SK-N-SH treated with all-trans-retinoic acid at 6 μM for 48 hours (cell line): ENCODE results near the gene CTF1.
A peak's percentile ranks its signal among the peaks of the same experiment; 100 is the strongest.

Experiments used
- ATAC-seq: fragments of 200-7000 bp; cut with Tn5 transposase; 3 replicates; pipeline ENCODE4 v1.9.1; 2020; ENCODE audit warnings: mild to moderate bottlenecking, moderate library complexity
- ARNTL ChIP-seq: fragments of 450-650 bp; formaldehyde crosslinking; IDR thresholded peaks from 2 replicates; pipeline ENCODE4 v1.5.0; 2020; ENCODE audit warnings: low read depth, mild to moderate bottlenecking, moderate library complexity, borderline replicate concordance
- BACH2 ChIP-seq: fragments of 250-450 bp; sonication (Bioruptor Pico); IDR thresholded peaks from 2 replicates; pipeline ENCODE4 v1.9.0; 2021; ENCODE audit warnings: mild to moderate bottlenecking, borderline replicate concordance
- CREB5 ChIP-seq: fragments of 250-450 bp; sonication (Bioruptor Pico); IDR thresholded peaks from 2 replicates; pipeline ENCODE4 v1.5.1; 2020; ENCODE audit warnings: low read depth, mild to moderate bottlenecking, moderate library complexity
- CSDC2 ChIP-seq: fragments of 250-450 bp; sonication (Bioruptor Pico); IDR thresholded peaks from 2 replicates; pipeline ENCODE4 v1.5.0; 2020; ENCODE audit warnings: mild to moderate bottlenecking, moderate library complexity
- CSRNP3 ChIP-seq: fragments of 250-450 bp; sonication (Bioruptor Pico); IDR thresholded peaks from 2 replicates; pipeline ENCODE4 v1.5.1; 2021; ENCODE audit warnings: mild to moderate bottlenecking, moderate library complexity
- GLIS3 ChIP-seq: fragments of 250-450 bp; sonication (Bioruptor Pico); IDR thresholded peaks from 2 replicates; pipeline ENCODE4 v1.5.0; 2020; ENCODE audit warnings: mild to moderate bottlenecking, moderate library complexity
- ISL1 ChIP-seq: fragments of 250-450 bp; sonication (Bioruptor Pico); IDR thresholded peaks from 2 replicates; pipeline ENCODE4 v2.1.2; 2022; ENCODE audit warnings: mild to moderate bottlenecking, moderate library complexity
- OSR1 ChIP-seq: fragments of 250-450 bp; sonication (Bioruptor Pico); IDR thresholded peaks from 2 replicates; pipeline ENCODE4 v1.8.0; 2022; ENCODE audit warnings: moderate library complexity, mild to moderate bottlenecking, inconsistent platforms
- PATZ1 ChIP-seq: fragments of 250-450 bp; sonication (Bioruptor Pico); IDR thresholded peaks from 2 replicates; pipeline ENCODE4 v1.8.0; 2020; ENCODE audit warnings: mild to moderate bottlenecking, moderate library complexity, borderline replicate concordance
- POU6F1 ChIP-seq: fragments of 250-450 bp; sonication (Bioruptor Pico); IDR thresholded peaks from 2 replicates; pipeline ENCODE4 v1.8.0; 2021; ENCODE audit warnings: low read depth, mild to moderate bottlenecking, moderate library complexity, borderline replicate concordance
- PPARA ChIP-seq: fragments of 250-450 bp; sonication (Bioruptor Pico); IDR thresholded peaks from 2 replicates; pipeline ENCODE4 v1.5.0; 2020; ENCODE audit warnings: mild to moderate bottlenecking, borderline replicate concordance
- SNAI2 ChIP-seq: fragments of 250-450 bp; sonication (Bioruptor Pico); IDR thresholded peaks from 2 replicates; pipeline ENCODE4 v1.5.0; 2020; ENCODE audit warnings: mild to moderate bottlenecking, moderate library complexity
- TCF4 ChIP-seq: fragments of 250-450 bp; sonication (Bioruptor Pico); IDR thresholded peaks from 2 replicates; pipeline ENCODE4 v1.8.0; 2021; ENCODE audit warnings: mild to moderate bottlenecking, moderate library complexity, borderline replicate concordance
- TOX ChIP-seq: fragments of 250-450 bp; sonication (Bioruptor Pico); IDR thresholded peaks from 2 replicates; pipeline ENCODE4 v1.8.0; 2021; ENCODE audit warnings: mild to moderate bottlenecking, moderate library complexity, borderline replicate concordance
- TSHZ2 ChIP-seq: fragments of 250-450 bp; sonication (Bioruptor Pico); IDR thresholded peaks from 2 replicates; pipeline ENCODE4 v1.5.0; 2020; ENCODE audit warnings: mild to moderate bottlenecking, moderate library complexity
- ZFP3 ChIP-seq: fragments of 250-450 bp; sonication (Bioruptor Pico); IDR thresholded peaks from 2 replicates; pipeline ENCODE4 v1.5.0; 2020; ENCODE audit warnings: mild to moderate bottlenecking, moderate library complexity
- ZFP30 ChIP-seq: fragments of 450-650 bp; formaldehyde crosslinking; IDR thresholded peaks from 2 replicates; pipeline ENCODE4 v1.5.0; 2022; ENCODE audit warnings: mild to moderate bottlenecking, moderate library complexity
- ZNF565 ChIP-seq: fragments of 450-650 bp; formaldehyde crosslinking; conservative IDR thresholded peaks from 2 replicates; pipeline ENCODE4 v1.5.0; 2020; ENCODE audit warnings: low read depth, mild to moderate bottlenecking, moderate library complexity
- ZNF70 ChIP-seq: fragments of 450-650 bp; formaldehyde crosslinking; IDR thresholded peaks from 2 replicates; pipeline ENCODE4 v1.5.0; 2020; ENCODE audit warnings: mild to moderate bottlenecking, moderate library complexity
- ZNF8 ChIP-seq: fragments of 450-650 bp; formaldehyde crosslinking; IDR thresholded peaks from 2 replicates; pipeline ENCODE4 v1.5.0; 2020; ENCODE audit warnings: mild to moderate bottlenecking, moderate library complexity

Gene CTF1

GRCh38 chr16:30895627-30896260 lies 670 bp upstream of the CTF1 start:
- no peak for ATAC-seq

GRCh38 chr16:30896889-30897733 lies 697 bp downstream of the CTF1 start:
- TF ChIP-seq POU6F1 (CRISPR knock-in tag) = no peak
- TF ChIP-seq ZFP3 (CRISPR knock-in tag) = peak; percentile 28; the same call in 1 of the 2 replicates
- TF ChIP-seq TSHZ2 = peak; percentile 56; the same call in 1 of the 2 replicates
- peak; percentile 72 for ATAC-seq

More at GRCh38 chr16:30895627-30896260, 670 bp upstream of the CTF1 start:
- no peak for TF ChIP-seq CSRNP3
- no peak for TF ChIP-seq CREB5 (CRISPR knock-in tag)
- TF ChIP-seq ZNF8 (CRISPR knock-in tag) = no peak
- TF ChIP-seq PATZ1 = no peak
- TF ChIP-seq ZFP30 (CRISPR knock-in tag) = no peak
- TF ChIP-seq ISL1 = no peak
- no peak for TF ChIP-seq GLIS3 (CRISPR knock-in tag)
- no peak for TF ChIP-seq CSDC2 (CRISPR knock-in tag)
- TF ChIP-seq ARNTL (CRISPR knock-in tag) = no peak
- no peak for TF ChIP-seq OSR1 (CRISPR knock-in tag)
- TF ChIP-seq SNAI2 (CRISPR knock-in tag) = no peak
- no peak for TF ChIP-seq PPARA
- TF ChIP-seq TOX = no peak
- TF ChIP-seq TCF4 (CRISPR knock-in tag) = no peak
- no peak for TF ChIP-seq ZNF70 (CRISPR knock-in tag)
- TF ChIP-seq ZNF565 (CRISPR knock-in tag) = no peak
- TF ChIP-seq BACH2 (CRISPR knock-in tag) = no peak
- no peak for TF ChIP-seq TSHZ2
